CD4-positive, alpha-beta T cell treated with Interleukin-12 subunit alpha and Interleukin-12 subunit beta, for 1 hour (primary cell): ENCODE results near the gene ZBTB47.

Experiments used
- DNase-seq: peaks from one replicate; pipeline ENCODE4 v3.0.0-alpha.2; 2020

The ZBTB47 gene

GRCh38 chr3:42653560-42654330, at the start of gene ZBTB47:
ZBTB47 (plus strand) TSS chr3:42653697; CDS start chr3:42658356, 4,659 bp downstream.
- DNase-seq, result no peak

GRCh38 chr3:42605546-42606173, 47.8 kb upstream of the ZBTB47 start:
- DNase-seq, result no peak

- no peak for DNase-seq
These were observed 44.9 kb upstream of the ZBTB47 start for GRCh38 chr3:42608581-42608980.

- DNase-seq, result peak; percentile 37
These were observed 42.5 kb upstream of the ZBTB47 start for GRCh38 chr3:42610976-42611375.

GRCh38 chr3:42612217-42612616, 41.3 kb upstream of the ZBTB47 start:
- DNase-seq, result no peak

- DNase-seq, result no peak
These were observed 40.6 kb upstream of the ZBTB47 start for GRCh38 chr3:42612928-42613327.

GRCh38 chr3:42613462-42613861, 40.0 kb upstream of the ZBTB47 start:
- DNase-seq, result peak; percentile 38

GRCh38 chr3:42631620-42632019, 21.9 kb upstream of the ZBTB47 start:
- DNase-seq, result no peak

- DNase-seq, result no peak
These were observed 21.4 kb upstream of the ZBTB47 start for GRCh38 chr3:42632146-42632545.

GRCh38 chr3:42633544-42633943, 20.0 kb upstream of the ZBTB47 start:
- DNase-seq, result no peak

GRCh38 chr3:42635111-42635510, 18.4 kb upstream of the ZBTB47 start:
- DNase-seq, result no peak

GRCh38 chr3:42637001-42637400, 16.5 kb upstream of the ZBTB47 start:
- no peak for DNase-seq

GRCh38 chr3:42638339-42638842, 15.1 kb upstream of the ZBTB47 start:
- DNase-seq, result peak; percentile 66

GRCh38 chr3:42639192-42639591, 14.3 kb upstream of the ZBTB47 start:
- peak; percentile 18 for DNase-seq

GRCh38 chr3:42640129-42640528, 13.4 kb upstream of the ZBTB47 start:
- no peak for DNase-seq

GRCh38 chr3:42640771-42641370, 12.6 kb upstream of the ZBTB47 start:
- DNase-seq, result no peak

GRCh38 chr3:42647821-42648459, 5.6 kb upstream of the ZBTB47 start:
- DNase-seq, result no peak

GRCh38 chr3:42649006-42649405, 4.5 kb upstream of the ZBTB47 start:
- DNase-seq, result no peak

- DNase-seq, result no peak
These were observed 3.7 kb upstream of the ZBTB47 start for GRCh38 chr3:42649783-42650182.

GRCh38 chr3:42651248-42652091, 2.0 kb upstream of the ZBTB47 start:
- DNase-seq, result no peak

GRCh38 chr3:42652251-42652610, 1.3 kb upstream of the ZBTB47 start:
- DNase-seq, result no peak

- DNase-seq, result no peak
These were observed 740 bp upstream of the ZBTB47 start for GRCh38 chr3:42652611-42653302.
